ENCODE data around the gene CFAP99.

Gene CFAP99

DNA sequence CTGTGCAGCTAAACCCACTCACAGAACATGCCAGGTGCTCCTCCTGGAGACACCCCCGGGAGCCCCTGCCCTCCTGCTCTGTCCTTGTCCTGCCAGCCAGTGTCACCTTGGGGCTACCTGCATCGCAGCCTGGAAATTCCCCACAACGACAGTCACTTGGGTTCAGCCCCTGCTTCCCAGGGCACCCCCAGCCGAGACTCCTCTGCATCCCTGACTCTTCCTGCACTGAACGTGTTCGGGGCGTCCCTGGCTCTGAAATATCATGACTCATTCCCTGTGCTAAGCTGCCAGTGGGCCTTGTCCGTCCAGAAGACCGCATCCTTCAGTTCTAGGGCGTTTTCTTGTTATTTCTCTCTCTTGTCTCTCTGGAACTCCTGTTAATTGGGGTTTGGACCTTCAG is 5.8 kb downstream of the CFAP99 start:
- Histone ChIP-seq H3K27me3 (peaks cover 0 to 72% of the 10 kb centered on the region in 2 donors), H3K4me1 (peaks cover 0 to 3% (median 1%) of the 10 kb centered on the region in 4 donors), H3K36me3 (no peaks in the 10 kb centered on the region), H3K27ac (no peak overlapping the region), H3K9me3 (no peaks in the 10 kb centered on the region), H3K4me3 (no peak overlapping the region)
- peak in 1 of 2 donors; percentile 49 for DNase-seq
- intact Hi-C loops (cut with DNase I; ENCODE audit: low total_unique reads): no loop called here
- TF ChIP-seq, protein P1, sequence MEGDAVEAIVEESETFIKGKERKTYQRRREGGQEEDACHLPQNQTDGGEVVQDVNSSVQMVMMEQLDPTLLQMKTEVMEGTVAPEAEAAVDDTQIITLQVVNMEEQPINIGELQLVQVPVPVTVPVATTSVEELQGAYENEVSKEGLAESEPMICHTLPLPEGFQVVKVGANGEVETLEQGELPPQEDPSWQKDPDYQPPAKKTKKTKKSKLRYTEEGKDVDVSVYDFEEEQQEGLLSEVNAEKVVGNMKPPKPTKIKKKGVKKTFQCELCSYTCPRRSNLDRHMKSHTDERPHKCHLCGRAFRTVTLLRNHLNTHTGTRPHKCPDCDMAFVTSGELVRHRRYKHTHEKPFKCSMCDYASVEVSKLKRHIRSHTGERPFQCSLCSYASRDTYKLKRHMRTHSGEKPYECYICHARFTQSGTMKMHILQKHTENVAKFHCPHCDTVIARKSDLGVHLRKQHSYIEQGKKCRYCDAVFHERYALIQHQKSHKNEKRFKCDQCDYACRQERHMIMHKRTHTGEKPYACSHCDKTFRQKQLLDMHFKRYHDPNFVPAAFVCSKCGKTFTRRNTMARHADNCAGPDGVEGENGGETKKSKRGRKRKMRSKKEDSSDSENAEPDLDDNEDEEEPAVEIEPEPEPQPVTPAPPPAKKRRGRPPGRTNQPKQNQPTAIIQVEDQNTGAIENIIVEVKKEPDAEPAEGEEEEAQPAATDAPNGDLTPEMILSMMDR (IDR thresholded peaks at IDR 0.05): no peak

GRCh38 chr4:2425386-2426068 is 6.8 kb downstream of the CFAP99 start:
- Histone ChIP-seq H3K4me1 (no peaks in the 10 kb centered on the region), H3K4me3 (no peak overlapping the region), H3K9me3 (no peaks in the 10 kb centered on the region), H3K27me3 (peaks cover 0 to 68% of the 10 kb centered on the region in 2 donors), H3K36me3 (no peaks in the 10 kb centered on the region), H3K27ac (no peak overlapping the region)
- TF ChIP-seq, protein P1 (IDR thresholded peaks at IDR 0.05): no peak
- peak in 1 of 2 donors; percentile 42 for DNase-seq
- intact Hi-C loops (cut with DNase I; ENCODE audit: low total_unique reads): no loop called here

GRCh38 chr4:2426069-2426397 is 7.3 kb downstream of the CFAP99 start:
- H3K36me3 ChIP-seq: no peaks in the 10 kb centered on the region
- no peaks in the 10 kb centered on the region for H3K4me1 ChIP-seq
- no peaks in the 10 kb centered on the region for H3K9me3 ChIP-seq
- no peak overlapping the region for H3K27ac ChIP-seq
- no peak overlapping the region for H3K4me3 ChIP-seq
- peaks cover 0 to 65% of the 10 kb centered on the region in 2 donors for H3K27me3 ChIP-seq
- TF ChIP-seq, protein P1 (IDR thresholded peaks at IDR 0.05): no peak
- intact Hi-C loops (cut with DNase I; ENCODE audit: low total_unique reads): no loop called here
- peak in 1 of 2 donors; percentile 49 for DNase-seq

- intact Hi-C loops (cut with DNase I; ENCODE audit: low total_unique reads): no loop called here
- Histone ChIP-seq H3K4me3 (no peak overlapping the region), H3K36me3 (no peaks in the 10 kb centered on the region), H3K9me3 (no peaks in the 10 kb centered on the region), H3K27ac (no peak overlapping the region), H3K4me1 (no peaks in the 10 kb centered on the region), H3K27me3 (peaks cover 0 to 62% of the 10 kb centered on the region in 2 donors)
- DNase-seq: peak in 1 of 2 donors; percentile 53
- TF ChIP-seq, protein P1 (IDR thresholded peaks at IDR 0.05): no peak
These were observed 8.0 kb downstream of the CFAP99 start for GRCh38 chr4:2426711-2427275.

GRCh38 chr4:2427383-2428334 is 8.9 kb downstream of the CFAP99 start:
- Histone ChIP-seq H3K4me1 (no peaks in the 10 kb centered on the region), H3K36me3 (no peaks in the 10 kb centered on the region), H3K9me3 (no peaks in the 10 kb centered on the region), H3K4me3 (no peak overlapping the region), H3K27me3 (peaks cover 0 to 58% of the 10 kb centered on the region in 2 donors), H3K27ac (no peak overlapping the region)
- DNase-seq: peak in 1 of 2 donors; percentile 46
- TF ChIP-seq, protein P1 (IDR thresholded peaks at IDR 0.05): no peak
- intact Hi-C loops (cut with DNase I; ENCODE audit: low total_unique reads): no loop called here
